ENCODE measurements around the gene BORCS5.

- no peak for TF ChIP-seq OSR1 (CRISPR knock-in tag; IDR thresholded peaks at IDR 0.05)
- no peak for TF ChIP-seq ZFP30 (CRISPR knock-in tag; IDR thresholded peaks at IDR 0.05)
- no peak for TF ChIP-seq PPARA (CRISPR knock-in tag; IDR thresholded peaks at IDR 0.05; ENCODE audit: borderline replicate concordance)
Measured at GRCh38 chr12:12466157-12466556, 109.3 kb downstream of the BORCS5 start.

Data from SK-N-SH treated with all-trans-retinoic acid at 6 μM for 48 hours (cell line).